Measurements from ENCODE around the gene PDGFRB. TPM values are rescaled to one million over a fixed set of nuclear protein-coding genes. Genes with fewer than 3 reads are reported as not detected.

The PDGFRB gene
- total and polyA plus RNA-seq, 9 of the 15 experiments (the other 6 are each of a cell fraction or from before 2014, with no cell fraction given): 0.01 to 1.5 (median 0.09) TPM; not detected in 3

GRCh38 chr5:150069672-150070627 lies 85.7 kb downstream of the PDGFRB start:
- in situ Hi-C loops (cut with MboI): no loop called here
- Histone ChIP-seq H3K9ac (ENCODE audit: insufficient read depth in 1 of 2, low read depth in 2 of 2, low read length in 2 of 2) (peak overlapping the region in 1 of 2 experiments; percentile 55; a peak in 2 of 4 replicates), H3K79me2 (ENCODE audit: control insufficient read depth, insufficient read depth, low read length) (no peaks in the 10 kb centered on the region), H3K9me1 (ENCODE audit: control insufficient read depth, insufficient read depth, low read length) (no peaks in the 10 kb centered on the region), H3K4me3 (no peak overlapping the region), H2AFZ (ENCODE audit: low read depth, low read length) (no peak overlapping the region), H3K4me1 (replicated peaks in 1 of 2; ENCODE audit: control insufficient read depth in 2 of 2, insufficient read depth in 2 of 2, low read length in 2 of 2) (peaks cover 0 to 7% of the 10 kb centered on the region in 2 experiments; a peak in 2 of 5 replicates), H3K36me3 (ENCODE audit: control insufficient read depth, insufficient read depth, low read length) (no peaks in the 10 kb centered on the region), H3K27ac (ENCODE audit: extremely low read depth, low read depth, low read length) (no peak overlapping the region), H4K20me1 (replicated peaks; ENCODE audit: control insufficient read depth, insufficient read depth, low read length) (no peaks in the 10 kb centered on the region; the same call in 1 of the 2 replicates), H3K4me2 (ENCODE audit: insufficient read depth, low read length) (no peak overlapping the region), H3K27me3 (ENCODE audit: control insufficient read depth in 2 of 2, insufficient read depth in 2 of 2, low read length in 2 of 2) (peaks cover 10 to 40% of the 10 kb centered on the region in 2 experiments), H3K9me3 (replicated peaks; ENCODE audit: control insufficient read depth, insufficient read depth, low read depth, low read length) (no peaks in the 10 kb centered on the region)
- ChIA-PET POLR2A (interaction anchor here (0.6 to 1.6 kb wide), 4 partner anchors 8 to 260 kb away, joined by 3 to 4 read pairs (median 4); no protein-coding TSS in a partner anchor), CTCF (ENCODE audit: low intra/inter-chr PET ratio) (no interaction called here)
- ATAC-seq (peak; percentile 81), FAIRE-seq (no peak), DNase-seq (ENCODE audit: extremely low read depth in 1 of 4, low spot score in 3 of 4) (peak in 2 of 4 experiments; percentile 24 to 42)
- WGBS (ENCODE audit: insufficient coverage, low coverage, missing lambda C conversion rate): 26% methylated on average over 15 of the region's 25 CpGs
- BruUV-seq (replicated peaks): no TSS peak
- intact Hi-C loops (cut with micrococcal nuclease): loop anchor here (10.0 kb wide), 1 partner anchor 55 kb away; no protein-coding TSS in a partner anchor
- no peak for TF ChIP-seq ESRRB (CRISPR knock-in tag; IDR thresholded peaks at IDR 0.05; ENCODE audit: borderline replicate concordance)
- no peak for TF ChIP-seq KLF16 (IDR thresholded peaks at IDR 0.05)
- TF ChIP-seq E2F8 (IDR thresholded peaks at IDR 0.05; ENCODE audit: low read depth, partially characterized antibody): no peak
- no peak for TF ChIP-seq PHTF2 (CRISPR knock-in tag; IDR thresholded peaks at IDR 0.05)
- TF ChIP-seq CLOCK (CRISPR knock-in tag; IDR thresholded peaks at IDR 0.05; ENCODE audit: borderline replicate concordance): no peak
- TF ChIP-seq ZBTB33 (CRISPR knock-in tag; IDR thresholded peaks at IDR 0.05): peak; percentile 37; the same call in 1 of the 2 replicates
- TF ChIP-seq MCM2 (IDR thresholded peaks at IDR 0.05; ENCODE audit: low read depth): no peak
- TF ChIP-seq TSHZ1 (CRISPR knock-in tag; IDR thresholded peaks at IDR 0.05): no peak
